ENCODE data around the gene MKNK1.

The MKNK1 gene

GRCh38 chr1:46539972-46540371 lies 64.1 kb downstream of the MKNK1 start:
- DNase-seq (ENCODE audit: low spot score) = no peak

DNA sequence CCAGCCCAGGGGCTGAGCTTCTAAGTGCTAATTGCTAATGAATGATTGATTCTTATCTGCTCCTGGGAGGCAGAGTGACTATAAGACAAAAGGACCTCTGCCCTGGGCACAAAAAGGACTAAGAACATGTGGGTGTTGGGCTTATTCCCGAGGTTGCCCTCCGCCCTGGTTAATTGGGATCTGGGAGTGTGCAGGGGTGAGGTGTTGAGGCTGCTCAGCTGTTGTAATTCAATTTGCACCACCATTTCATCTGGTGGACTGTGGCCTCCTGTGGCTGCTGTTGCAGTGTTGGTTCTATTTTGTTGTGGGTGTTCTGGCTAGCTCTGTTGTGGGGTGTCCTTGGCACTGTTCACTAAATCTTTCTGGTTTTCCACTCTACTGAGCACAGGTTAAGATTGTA lies 65.9 kb downstream of the MKNK1 start:
- no peak for DNase-seq (ENCODE audit: low spot score)

DNA sequence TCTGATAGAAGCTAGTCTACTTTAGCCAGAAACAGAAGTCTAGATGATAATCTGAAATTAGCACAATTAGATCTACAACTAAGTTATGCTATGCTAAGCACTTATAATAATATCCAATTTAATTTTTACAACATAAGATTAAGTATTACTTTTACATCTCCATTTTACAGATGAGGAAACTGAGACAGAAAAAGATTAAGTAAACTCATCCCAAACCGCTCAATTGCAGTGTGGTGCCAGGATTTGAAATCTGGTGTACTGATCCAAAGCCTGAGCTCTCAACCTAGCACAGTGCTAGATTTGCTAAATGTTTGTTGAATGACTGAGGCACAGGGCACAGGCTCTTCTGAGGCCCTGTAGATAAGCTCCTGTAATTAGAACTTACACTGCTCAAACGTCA lies 66.4 kb downstream of the MKNK1 start:
- DNase-seq (ENCODE audit: low spot score) = no peak

GRCh38 chr1:46536527-46536926 lies 67.5 kb downstream of the MKNK1 start:
- no peak for DNase-seq (ENCODE audit: low spot score)

DNA sequence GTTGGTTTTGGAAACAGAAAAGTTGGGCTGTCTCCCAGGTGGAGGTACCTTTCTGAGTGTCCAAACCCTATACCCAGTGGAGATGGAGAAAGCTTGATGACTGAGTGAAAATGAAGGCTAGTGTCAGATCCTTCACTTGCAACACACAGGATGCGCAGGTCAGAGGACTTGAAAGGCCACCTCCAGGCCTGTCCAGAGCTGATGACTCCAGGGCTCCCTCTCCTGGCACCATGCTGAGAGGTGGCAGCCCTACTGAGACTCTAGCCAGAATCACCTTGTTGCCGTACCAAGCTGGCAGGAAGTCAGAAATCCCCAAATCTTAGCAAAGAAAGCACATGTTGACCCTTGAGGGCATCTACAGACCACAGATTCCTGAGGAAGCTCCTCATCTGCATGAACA lies 69.0 kb downstream of the MKNK1 start:
- DNase-seq (ENCODE audit: low spot score) = peak; percentile 51

- DNase-seq (ENCODE audit: low spot score) = no peak
Observed at GRCh38 chr1:46533179-46533864, 70.7 kb downstream of the MKNK1 start.

GRCh38 chr1:46532498-46533178 lies 71.4 kb downstream of the MKNK1 start:
- no peak for DNase-seq (ENCODE audit: low spot score)

GRCh38 chr1:46532095-46532494 lies 72.0 kb downstream of the MKNK1 start:
- no peak for DNase-seq (ENCODE audit: low spot score)

GRCh38 chr1:46530791-46531409 lies 73.2 kb downstream of the MKNK1 start:
- no peak for DNase-seq (ENCODE audit: low spot score)

- DNase-seq (ENCODE audit: low spot score) = no peak
Observed at GRCh38 chr1:46530311-46530710, 73.8 kb downstream of the MKNK1 start.

DNA sequence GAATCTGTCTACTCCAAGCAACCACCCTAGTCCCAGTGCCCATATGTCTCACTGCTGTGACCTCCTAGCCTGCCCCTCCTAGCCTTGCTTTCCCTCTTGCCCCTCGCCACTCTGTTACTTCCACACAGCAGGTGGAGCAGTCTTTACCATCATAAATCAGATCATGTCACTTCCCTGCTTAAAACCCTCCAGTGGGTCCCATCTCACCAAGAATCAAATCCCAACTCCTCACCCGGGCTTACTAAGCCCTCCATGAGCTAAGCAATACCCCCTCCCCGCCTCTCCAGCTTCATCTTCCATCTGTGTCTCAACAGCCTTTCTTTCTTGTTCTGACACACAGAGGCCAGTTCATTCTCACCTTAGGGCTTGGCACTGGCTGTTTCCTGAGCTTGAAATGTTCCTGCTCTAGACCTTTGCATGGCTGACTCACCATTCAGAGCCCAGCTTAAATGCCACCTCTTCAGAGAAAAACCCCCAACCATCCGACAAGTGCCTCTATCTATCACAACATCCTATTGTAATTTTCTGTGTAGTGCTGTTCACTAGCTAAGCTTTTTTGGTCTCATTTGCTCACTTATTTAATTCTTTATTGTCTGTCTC lies 74.9 kb downstream of the MKNK1 start:
- no peak for DNase-seq (ENCODE audit: low spot score)

DNA sequence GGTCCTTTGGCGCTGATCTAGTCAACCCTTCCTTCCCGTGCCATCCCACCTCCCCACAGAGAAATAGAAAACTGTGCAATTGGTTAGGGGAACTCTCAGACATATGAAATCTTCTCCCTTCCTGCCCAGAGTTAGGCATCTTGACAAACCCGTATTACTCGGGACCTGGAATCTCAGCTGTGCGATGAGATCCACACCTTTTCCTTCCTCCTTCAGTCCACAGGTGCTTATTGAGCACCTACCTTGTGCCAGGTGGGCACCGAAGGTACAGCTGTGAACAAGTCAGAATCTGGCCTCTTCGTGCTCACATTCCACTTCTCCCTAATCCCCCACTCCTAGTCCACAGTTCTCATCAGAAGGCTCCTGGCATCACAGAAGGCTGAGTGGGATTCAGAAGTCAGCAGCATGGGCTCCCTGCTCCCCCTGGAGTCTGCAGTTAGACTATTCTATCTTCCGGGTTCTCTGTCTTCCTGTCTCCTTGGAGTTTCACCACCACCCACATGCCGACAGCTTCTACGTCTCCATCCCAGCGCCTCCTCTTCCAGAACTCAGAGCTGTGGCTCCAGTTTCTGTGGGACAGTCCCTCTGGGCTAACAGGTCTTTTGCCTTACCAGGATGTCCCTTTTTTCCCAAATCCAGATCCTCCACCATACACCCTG lies 75.6 kb downstream of the MKNK1 start:
- DNase-seq (ENCODE audit: low spot score) = no peak

GRCh38 chr1:46527474-46528296 lies 76.4 kb downstream of the MKNK1 start:
- DNase-seq (ENCODE audit: low spot score) = peak; percentile 78

- no peak for DNase-seq (ENCODE audit: low spot score)
Observed at GRCh38 chr1:46526691-46527291, 77.3 kb downstream of the MKNK1 start.

GRCh38 chr1:46526013-46526690 lies 77.9 kb downstream of the MKNK1 start:
- DNase-seq (ENCODE audit: low spot score) = no peak

DNA sequence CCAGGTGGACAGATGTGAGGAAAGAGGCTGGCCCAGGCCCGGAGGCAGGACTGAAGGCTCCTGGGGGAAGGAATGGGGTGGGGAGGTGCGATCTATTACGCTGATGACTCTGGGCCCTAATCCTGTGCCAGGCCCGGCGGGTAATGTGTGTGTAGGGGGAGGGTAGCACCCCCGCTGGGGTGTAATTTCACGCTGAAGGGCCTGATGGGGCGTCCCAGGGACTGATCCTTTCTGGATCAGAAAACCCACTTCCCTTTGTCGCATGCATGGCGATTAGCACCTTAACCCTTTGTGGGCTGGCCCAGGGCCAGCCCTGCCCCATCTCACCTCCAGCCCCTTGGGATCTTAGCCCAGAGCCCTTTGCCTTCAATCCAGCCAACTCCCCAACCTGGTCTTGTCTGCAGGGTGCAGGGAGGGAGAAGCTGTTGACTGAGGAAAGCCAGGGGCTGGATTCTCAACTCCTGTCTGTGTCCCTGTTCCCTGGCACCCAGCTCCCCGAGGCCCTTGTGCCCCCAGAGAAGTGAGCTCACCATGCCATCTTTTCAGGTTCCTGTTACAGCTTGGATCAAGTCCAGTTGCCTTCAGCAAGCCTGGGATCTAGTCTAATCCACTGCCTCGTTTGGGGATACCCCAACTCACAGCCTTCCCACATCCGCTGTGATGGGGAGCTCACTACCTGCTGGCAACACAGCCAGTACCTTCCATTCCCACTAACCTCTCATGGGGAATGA lies 78.7 kb downstream of the MKNK1 start:
- DNase-seq (ENCODE audit: low spot score) = no peak

GRCh38 chr1:46524843-46525242 lies 79.2 kb downstream of the MKNK1 start:
- no peak for DNase-seq (ENCODE audit: low spot score)

- DNase-seq (ENCODE audit: low spot score) = no peak
Observed at GRCh38 chr1:46523496-46524353, 80.3 kb downstream of the MKNK1 start.

DNA sequence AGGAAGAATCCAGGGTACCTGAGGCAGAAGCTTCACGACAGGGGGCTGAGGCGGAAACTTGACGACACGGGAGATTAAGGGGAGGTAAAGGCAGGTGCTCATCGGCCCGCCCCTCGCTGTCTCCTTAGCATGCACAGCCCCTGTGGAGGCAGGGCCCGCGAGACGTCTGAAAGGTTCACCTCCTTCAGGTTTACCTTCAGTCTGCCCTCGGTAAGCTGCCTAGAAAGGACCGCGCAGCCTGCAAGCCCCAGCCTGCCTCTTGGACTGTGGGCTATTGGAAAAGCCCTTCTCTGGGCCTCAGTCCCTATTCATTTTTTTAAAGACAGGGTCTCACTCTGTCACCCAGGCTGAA lies 81.1 kb downstream of the MKNK1 start:
- DNase-seq (ENCODE audit: low spot score) = no peak

Data from NAMALWA (cell line).